Fibroblast of skin of right biceps (primary cell): ENCODE data around the gene CNTNAP5.

Experiments
- DNase-seq: peaks from one replicate; pipeline ENCODE4 v3.0.0-alpha.2; 2013

The CNTNAP5 gene

DNA sequence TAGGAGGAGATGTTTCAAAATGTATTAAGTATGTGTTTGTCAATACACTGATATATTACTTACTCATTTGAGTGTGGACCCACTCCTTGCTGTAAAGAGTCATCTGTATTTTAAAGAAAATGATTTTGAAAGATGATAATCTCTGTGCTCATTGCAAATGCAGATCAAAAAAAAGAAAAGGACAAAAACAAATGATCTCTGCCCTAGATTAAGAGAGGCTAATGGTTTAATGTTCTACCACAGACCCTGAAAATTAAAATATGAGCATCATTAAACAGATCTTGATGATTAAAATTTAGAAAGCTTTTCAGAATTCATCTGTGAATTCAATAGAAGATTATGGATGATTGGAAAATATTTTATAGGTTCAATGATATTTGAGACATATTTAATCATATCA is 136.5 kb downstream of the CNTNAP5 start:
- no peak for DNase-seq

DNA sequence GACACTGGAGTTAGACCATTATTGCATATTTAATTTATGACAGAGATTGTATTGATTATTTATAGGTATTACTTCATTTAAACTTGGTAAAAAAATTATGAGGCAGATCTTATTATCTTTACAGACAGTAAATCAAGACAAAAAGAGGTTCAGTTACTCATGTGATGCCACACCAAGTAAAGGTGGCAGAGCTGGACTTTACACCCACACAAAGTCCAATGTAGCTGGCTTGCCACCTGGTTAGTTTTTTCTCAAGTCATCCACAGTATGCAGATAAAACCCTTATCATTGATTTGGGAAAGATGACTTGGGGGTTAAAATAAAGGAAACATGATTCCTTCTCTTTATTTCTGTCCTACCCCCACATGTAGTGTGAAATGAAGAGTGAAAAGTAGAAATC is 137.2 kb downstream of the CNTNAP5 start:
- DNase-seq: no peak

DNA sequence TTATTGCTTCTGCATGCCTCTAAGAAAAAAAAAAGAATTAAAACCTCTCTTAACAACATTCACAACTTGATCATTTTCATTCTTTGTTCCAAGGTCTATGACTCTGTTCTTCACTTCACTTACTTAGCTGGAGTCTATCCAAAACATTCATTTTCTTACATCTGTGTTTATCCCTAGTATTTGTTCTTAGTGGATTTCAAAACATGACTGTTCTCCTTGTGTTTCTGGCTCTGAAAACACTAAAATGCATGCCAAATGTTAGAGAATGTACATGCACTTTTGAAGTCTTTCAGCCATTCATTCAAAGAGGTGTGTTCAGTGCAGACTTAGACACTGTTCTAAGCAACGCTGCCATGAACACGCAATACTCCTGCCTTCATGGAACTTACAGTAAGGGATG is 138.8 kb downstream of the CNTNAP5 start:
- DNase-seq: peak; percentile 12

DNA sequence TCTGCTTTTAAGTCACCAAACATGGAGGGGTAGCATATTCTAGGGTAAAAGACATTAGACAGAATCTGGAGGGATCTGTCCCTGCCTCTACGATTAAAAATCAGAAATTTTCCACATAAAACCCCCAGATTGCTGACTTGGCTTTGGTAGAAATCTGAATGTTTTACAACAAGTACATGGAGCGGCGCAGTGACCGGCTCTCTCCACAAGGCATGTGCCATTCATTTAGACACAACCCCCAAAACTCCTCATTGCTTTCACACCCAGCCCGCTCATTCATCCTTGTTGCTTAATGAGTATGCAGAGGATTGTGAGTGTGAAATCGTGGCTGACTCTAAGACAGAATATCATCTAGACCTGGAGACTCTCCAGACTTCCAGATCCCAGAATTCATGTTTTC is 140.6 kb downstream of the CNTNAP5 start:
- no peak for DNase-seq

DNA sequence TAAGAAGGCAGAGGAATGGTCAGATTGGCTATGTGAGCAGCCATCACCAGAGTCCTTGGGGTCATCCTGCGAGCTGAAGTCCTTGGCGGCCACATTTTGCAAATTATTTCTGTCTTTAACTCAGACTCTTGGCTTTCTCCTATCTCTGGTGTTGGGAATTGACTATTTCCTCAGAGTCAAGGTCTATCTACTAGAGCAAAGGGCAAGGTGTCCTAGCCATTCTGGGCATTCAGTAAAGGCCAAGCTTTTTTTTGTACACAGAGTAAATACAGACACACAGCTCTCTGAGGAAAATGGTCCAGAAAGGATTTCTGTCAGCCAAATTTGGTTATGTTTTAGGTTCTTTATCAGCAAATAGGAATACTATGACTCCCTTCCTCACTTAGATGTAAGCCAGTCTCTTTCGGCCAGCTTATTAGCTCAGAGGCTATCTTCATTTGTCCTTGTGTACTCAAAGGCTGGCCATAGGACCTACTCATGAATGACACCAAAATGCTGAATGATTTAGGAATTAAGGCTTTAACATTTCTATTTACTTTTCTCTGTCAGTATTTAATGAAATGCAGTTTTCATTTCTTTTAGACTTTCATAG is 146.5 kb downstream of the CNTNAP5 start:
- DNase-seq: no peak

DNA sequence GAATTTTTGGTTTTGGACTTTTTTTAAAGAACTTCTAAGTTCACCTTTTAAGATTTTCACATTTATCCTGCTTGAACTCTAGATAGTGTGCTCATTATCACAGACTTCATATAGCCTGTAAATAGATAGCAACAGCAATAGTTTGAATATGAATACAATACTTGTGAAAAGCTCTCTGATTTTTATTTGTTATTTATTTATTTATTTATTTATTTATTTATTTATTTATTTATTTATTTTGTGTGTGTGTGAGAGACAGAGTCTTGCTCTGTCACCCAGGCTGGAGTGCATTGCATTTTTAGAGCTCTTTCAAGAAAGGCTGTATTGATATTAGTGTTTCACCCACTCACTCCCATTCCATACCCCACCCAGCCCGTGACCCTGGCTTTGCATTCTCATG is 153.6 kb downstream of the CNTNAP5 start:
- DNase-seq: no peak

DNA sequence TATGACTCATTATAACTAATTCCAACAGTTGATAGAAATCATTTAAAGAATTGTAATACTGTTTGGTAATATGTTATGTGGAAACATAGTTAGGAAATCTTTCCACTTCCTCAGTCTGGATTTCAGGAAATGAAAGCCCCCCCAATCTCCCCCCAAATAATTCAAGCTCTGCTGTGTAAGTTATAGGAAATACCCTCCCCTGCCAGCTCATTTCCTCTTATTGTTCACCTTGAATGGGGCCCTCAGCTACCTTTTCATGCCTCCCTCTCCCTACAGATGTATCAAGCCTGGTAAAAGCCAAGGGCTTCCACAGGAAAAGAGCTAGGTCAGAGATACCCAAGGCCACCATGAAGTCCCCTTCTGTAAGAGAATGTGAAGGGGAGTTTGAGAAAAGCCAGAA is 155.5 kb downstream of the CNTNAP5 start:
- no peak for DNase-seq

DNA sequence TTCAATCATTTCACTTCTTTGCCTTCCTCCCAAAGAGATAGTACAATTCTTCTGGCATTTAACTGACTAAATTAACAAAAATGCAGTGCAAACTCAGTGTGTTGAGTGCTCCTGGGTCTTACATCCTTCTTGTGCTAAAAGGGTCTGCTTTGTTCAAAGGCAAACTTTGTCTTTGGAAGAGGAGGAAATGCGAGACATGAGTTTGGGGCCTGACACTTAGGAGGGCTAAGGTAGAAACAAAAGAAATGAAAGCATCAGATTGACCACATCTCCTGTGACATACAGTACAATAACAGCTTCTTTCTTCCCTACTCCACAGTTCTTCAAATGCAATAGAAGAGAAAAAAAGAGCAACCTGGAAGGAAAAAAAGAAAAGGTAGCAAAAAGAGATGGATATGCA is 161.7 kb downstream of the CNTNAP5 start:
- no peak for DNase-seq

DNA sequence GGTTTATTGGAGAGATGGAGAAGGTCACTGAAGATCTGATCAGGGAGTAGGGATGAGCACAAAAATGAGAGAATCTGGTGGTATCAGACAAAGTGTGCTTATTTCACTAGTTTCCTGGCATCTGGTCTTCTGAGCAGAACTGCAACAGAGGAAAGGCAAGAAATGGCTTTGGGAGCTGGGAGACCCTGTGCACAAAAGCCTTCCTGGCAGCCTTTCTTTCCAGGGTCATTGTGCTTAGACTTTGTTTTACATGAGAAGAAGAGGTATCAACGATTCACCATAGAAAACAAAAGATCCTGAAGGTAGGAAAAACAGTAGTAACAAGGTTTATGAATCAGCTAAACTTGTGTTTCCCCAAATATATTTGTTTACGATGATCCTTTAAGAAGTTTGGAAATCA is 162.9 kb downstream of the CNTNAP5 start:
- no peak for DNase-seq

DNA sequence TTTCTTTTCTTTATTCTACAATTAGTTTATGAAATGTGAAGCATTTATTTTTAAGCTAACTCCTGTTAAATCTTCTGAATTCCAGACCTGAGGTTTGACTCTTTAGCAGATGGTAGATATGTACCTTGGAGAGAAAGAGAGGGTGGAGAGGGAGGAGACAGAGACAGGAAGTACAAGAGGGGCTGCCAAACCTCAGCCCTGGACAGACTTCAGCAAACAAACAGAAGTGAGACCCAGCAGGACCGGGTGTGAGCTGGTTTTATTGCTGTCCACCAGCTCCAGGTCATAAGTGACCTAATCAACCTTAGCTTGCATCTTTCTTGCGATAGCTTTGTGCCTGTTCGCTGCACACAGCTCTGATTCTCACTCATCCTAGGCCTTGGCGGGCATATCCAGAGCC is 168.6 kb downstream of the CNTNAP5 start:
- DNase-seq: no peak

DNA sequence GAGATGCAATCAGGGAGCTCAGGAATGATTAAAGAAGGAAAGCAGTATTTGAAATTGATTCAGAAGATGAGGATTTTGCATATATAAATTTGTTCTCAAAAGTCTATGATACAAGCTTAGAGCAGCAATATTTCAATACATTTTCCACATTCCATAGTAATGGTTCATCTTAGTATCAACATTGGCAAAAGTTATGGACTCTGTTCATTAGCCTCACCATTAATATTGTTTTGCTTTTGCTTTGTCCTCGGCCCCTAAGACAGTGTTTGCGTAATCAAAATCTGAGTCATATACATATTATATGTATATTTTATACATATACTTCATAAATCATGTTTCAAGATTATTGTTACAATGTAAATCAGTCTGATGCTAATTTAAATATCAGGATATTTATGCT is 176.6 kb downstream of the CNTNAP5 start:
- peak; percentile 23 for DNase-seq

DNA sequence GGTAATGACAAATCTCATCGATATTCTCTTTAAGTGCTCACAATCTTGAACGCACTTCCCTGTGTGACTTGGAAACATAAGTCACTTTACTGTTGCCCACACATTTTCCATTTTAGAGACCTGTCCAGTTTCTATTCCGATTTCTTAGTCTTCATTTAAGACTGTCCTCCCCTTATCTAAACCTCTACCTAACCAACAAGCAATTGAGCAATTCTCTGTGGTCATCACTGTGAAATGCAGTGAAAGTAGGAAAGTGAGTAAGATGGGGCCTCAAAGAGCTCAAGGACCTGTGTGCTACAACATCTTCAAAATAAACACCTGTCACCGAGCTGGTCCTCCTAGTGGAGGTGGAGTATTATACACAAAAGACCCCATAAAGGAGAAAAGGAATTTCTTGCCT is 184.4 kb downstream of the CNTNAP5 start:
- DNase-seq: no peak

DNA sequence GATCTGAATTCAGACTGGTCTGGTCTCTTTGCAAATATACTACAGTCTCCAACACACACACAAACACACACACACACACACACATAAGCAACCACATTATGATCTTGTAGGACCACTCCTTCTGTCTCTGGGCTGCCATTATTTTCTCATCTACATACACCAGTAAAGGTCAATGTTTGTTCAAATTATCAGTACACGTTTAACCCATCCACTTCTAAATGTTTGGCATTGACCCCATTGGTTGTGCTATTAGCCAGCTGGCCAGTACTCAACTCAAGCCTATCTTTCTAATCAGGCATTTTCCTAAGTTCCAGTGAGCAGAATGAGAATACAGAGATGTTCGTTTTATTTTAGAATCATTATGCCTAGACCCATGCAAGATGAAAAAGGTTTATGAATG is 186.4 kb downstream of the CNTNAP5 start:
- DNase-seq: no peak

DNA sequence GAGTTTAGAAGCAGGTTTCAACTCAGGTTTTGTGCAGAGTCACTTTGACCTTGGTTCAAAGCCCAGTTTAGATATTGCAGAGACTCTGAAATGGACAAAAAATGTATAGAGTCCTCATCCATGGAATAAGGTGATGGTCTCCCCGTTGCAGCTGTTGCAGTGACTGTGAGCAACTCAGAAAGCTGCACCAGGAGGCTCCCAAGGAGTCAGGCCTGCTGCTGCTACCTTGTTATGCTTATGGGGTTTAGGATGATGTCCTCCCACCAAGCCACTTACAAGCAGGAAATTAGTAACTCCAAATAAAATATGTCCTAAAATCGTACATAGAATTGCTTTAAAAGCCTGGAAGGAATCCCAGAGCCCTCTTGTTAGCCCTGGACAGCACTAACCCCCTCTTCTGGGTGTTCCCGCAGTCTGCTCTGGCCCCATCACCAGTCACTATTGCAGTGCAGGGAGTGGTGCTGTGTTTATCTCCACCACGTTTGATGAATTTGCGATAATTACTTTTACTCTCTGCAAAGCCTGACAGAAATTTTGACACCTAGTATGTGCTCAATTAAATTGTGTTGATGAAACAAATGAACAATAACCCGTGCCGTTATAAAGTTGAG is 189.0 kb downstream of the CNTNAP5 start:
- DNase-seq: no peak

DNA sequence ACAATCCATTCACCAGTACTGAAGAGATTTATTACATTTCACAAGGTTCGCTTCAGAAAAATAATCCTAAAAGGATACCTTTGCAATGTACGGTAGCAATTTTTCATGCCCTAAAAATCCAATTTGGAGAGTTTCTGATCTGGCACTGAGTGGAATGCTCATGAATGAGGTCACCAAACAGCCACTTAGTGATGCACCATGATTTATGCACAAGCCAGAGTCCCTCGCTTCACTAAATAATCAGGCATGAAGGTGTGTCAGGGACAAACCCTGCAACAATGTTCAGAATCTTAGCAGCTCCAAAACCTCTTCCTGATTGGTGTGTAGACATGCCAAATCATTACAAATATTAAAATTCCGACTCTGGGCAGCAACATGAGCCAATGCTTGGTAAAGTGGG is 221.1 kb downstream of the CNTNAP5 start:
- DNase-seq: no peak

DNA sequence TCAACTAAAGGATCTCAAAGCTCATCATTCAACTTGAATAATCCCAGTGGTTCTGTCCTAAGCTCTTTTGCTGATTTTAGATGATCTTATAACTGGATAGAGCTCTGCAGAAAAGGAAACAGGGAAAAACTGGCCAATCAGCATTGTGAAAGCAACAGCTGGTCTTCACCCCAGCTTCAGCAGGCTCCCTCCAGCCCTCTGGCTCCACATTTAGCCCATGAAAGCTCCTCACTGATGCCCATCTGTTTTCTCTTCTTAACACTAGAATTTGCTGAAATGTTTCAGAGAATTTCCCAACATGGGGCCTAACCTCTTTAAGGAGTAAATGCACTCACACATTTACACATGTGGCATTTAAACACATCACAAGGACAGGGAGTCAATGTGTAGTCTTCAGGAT is 223.3 kb downstream of the CNTNAP5 start:
- DNase-seq: no peak

DNA sequence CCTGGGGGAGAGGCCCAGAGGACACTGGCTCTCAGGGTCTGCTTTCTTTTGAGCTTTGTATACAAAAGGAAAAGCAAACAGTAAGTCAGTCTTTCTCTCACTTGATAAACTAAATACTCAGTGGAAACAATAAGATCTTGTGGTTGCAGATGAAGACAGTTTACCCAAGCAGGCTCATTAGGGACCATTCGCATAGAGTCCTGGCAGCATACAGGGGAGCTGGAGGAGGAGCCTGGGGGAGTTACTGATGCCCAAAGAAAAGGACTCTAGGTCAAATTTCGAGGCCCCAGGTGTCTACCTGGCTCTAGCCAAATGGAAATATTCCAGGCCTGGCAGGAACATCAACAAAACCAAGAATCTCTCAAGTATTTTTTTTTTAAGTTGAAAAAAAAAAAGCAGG is 225.3 kb downstream of the CNTNAP5 start:
- no peak for DNase-seq

DNA sequence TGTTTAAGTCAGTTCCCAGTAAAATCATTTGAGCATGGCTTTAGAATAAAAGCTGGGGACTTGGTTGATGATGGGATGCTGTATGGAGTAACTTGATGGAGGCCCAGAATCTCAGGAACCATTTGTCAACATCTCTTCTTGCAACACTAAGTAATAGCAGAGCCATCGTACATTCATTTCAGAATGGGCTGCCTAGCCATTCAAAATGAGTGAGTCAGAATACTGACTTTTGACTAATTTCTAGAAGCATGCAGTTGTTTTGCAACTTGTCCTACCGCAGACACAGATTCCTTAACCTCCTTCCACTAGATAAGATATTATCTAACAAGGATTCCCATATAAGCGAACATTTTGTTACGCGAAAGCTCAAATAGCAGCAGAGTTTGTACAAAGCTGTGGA is 229.5 kb downstream of the CNTNAP5 start:
- DNase-seq: peak; percentile 87

DNA sequence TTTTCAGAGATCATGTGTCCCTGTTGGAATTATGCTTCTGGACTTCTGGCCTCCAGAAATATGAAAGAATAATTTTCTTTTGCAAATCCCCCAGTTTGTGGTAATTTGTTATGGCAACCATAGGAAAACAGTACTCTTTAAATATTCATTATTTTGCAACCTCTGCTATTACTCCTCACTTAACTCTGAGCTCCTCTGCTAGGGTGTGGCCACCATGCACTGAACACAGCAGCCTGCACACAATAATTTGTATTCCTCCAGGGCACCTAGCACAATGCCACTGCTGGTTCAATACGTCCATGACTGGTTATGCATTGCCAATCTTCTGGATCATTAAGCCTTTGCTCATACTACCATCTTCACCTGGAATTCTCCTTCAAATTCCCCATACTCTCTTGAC is 232.0 kb downstream of the CNTNAP5 start:
- DNase-seq: peak; percentile 28

DNA sequence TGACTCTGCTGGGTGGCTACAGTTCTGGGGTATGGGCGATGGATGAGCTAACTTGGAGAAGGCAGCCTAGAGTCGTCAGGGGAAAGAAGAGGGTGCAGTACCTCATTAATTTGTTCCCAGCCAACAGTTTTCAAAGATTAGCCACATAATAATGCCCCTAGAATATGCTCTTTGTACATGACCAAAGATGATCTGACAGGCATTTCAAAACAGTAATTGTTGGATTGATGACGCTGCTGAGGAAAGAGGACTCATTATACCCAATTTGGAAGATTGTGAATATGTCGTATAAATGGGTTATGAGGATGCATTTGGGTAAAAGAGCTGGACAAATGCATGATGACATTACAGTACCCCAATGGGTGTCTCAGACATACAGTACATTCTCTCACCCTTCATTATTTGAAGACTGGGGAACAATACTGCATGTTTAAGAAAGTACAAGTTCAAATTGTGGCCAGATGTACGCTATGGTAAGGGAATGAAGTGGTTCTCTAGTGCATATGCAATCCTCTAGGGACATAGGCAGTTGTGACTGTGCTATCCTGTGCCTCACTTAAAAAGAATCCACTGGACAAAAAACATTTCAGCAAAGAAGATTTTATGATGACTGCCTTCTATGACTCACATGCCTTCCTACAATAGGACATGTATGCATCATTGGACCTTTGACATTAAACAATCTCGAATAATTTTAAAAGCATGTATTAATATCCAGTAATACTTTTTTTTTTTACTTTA is 233.2 kb downstream of the CNTNAP5 start:
- DNase-seq: peak; percentile 92

DNA sequence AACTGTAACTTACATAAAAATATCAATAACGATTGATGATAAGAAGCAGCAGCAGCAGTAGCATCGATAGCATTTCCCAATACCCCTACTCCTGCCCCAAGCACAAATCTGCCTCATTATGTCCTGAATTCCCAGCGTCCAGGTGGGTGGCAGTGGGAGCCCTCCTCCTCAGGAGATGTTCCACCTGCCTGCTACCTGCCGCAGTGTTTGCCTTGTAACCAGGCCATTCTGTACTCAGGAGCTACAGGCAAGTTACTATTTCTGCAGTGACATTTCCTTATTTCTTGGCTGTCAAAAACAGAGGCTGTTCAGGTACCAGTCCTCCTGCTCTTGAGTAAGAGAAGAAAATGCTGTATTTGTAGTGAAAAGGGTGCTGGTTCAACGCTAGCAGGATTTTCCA is 236.4 kb downstream of the CNTNAP5 start:
- no peak for DNase-seq

DNA sequence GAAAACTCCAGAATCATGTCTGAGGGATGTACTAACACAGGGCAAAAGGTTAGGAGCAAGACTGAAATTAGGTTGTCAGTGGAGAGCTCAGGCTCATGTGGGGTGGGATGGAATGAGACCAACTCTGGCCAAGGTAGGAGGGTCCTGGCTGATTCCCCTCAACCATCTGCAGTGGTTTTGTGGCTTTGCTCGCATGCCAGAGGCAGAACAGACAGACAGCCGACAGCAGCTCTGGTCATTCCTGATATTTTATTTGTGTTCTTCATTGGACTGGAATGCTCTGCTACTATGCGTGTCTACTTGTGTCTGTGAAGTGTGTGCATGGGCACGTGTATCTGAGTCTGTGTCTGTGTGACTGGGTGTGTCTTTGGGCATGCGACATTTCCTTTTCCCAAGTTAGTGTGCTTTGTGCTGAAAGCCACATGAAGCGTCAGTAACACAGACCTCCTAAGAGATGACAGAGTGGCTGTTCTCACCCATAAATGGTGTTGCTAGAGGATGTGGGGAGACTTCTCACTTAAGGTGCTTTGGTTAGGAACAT is 239.5 kb downstream of the CNTNAP5 start:
- peak; percentile 90 for DNase-seq

DNA sequence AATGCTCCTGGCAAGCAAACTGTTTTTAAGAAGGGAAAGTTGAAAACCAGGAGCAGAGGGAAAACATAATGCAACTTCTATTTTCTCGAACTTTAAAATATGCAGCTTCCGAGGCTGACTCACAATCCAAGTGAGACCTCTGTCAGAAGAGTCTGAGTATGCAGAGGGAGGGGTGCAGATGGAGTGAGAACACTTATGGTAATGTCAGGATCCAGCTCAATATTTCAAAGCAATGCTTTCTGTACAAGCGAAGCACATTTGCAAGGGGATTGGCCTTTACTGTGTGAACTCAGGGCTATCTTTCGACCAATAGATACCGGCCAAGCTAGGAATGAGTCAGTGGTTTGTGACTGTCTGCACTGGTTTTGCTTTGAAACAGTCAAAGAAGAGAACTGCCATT is 242.7 kb downstream of the CNTNAP5 start:
- peak; percentile 86 for DNase-seq

DNA sequence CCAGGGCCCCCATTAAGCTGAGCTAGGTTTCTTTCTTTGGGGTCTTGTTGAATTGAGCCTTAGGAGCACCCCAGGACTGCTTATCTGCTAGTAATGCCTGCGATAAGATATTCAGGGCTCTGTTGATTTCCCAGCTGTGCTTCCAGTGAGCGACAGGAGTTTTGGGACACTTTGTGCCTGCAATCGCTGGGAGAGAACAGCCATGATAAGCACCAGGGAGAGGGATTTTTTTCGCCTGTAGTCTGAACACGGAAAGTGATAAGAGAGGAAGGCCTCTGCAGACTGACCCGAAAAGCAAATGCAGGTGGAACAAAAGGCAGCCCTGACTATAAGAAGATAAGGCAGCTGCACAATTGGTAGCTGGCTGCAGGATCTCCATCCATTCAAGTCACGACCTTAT is 244.3 kb downstream of the CNTNAP5 start:
- DNase-seq: no peak
